Sigmoid colon (tissue), 4 donors: ENCODE results near the gene ADAMTS10.

ENCODE experiments used
- POLR2A ChIP-seq, 2 donors: fragments of 450-650 bp; IDR thresholded peaks; one replicate each; pipeline ENCODE4 v1.6.1; 2016; ENCODE audit warnings: antibody characterized with exemption in 2 of 2, mild to moderate bottlenecking in 2 of 2, moderate library complexity in 2 of 2
- POLR2AphosphoS5 ChIP-seq, 4 donors: sonication (generic); formaldehyde crosslinking; IDR thresholded peaks; one replicate each; pipeline ENCODE4 v1.6.1; 2017; ENCODE audit warnings: antibody characterized with exemption in 4 of 4
- TF ChIP-seq, protein P1 (sequence below), 4 experiments: fragments of 450-650 bp in 3 of 4; fragments of 200-600 bp in 1 of 4; IDR thresholded peaks; one replicate each; pipeline ENCODE4 v1.5.1; 2016 to 2019; ENCODE audit warnings: antibody characterized with exemption in 4 of 4, mild to moderate bottlenecking in 3 of 4, moderate library complexity in 2 of 4

DNA sequence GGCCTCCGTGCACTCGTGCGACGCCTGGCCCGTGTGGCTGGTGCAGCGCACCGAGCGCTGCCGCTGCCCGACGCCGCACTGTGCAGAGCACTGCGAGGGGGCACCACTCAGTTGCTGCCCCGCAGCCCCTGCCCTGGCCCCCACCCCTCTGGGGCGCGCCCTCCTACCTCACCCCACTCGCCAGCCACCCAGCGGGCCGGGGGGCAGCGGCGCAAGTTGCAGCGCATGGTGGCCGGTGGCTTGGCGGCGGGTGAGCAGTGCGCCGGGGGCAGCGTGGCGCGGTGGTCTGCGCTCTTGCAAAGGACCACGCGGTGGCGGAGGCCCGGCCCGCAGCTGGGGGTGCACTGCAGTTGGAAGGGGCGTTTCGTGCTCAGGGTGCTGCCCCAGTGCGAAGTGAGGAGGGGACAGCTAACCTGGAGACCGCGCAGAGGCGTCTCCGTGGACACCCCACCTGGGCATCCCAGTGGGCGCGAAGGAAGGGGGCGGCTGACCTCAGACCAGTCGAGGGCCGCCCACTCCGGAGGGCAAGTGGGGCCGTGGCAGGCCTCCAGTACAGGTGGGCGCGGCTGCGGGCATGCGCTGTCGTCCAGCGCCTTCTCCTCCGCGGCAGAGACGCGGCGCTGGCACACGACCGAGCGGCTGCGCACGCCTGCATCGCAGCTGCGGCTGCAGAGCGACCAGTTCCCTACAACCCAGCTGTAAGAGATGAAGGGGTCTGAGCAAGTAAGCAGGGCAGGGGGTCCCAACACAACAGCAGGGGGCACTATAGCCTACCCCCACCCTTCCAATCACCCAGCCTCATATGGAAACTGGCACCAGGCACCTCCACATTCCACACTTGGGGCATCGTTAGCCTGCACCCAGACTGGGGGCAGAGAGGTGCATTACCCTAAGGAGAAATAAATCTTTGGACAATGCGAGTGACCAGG lies 25.3 kb downstream of the ADAMTS10 start:
- TF ChIP-seq, protein P1, sequence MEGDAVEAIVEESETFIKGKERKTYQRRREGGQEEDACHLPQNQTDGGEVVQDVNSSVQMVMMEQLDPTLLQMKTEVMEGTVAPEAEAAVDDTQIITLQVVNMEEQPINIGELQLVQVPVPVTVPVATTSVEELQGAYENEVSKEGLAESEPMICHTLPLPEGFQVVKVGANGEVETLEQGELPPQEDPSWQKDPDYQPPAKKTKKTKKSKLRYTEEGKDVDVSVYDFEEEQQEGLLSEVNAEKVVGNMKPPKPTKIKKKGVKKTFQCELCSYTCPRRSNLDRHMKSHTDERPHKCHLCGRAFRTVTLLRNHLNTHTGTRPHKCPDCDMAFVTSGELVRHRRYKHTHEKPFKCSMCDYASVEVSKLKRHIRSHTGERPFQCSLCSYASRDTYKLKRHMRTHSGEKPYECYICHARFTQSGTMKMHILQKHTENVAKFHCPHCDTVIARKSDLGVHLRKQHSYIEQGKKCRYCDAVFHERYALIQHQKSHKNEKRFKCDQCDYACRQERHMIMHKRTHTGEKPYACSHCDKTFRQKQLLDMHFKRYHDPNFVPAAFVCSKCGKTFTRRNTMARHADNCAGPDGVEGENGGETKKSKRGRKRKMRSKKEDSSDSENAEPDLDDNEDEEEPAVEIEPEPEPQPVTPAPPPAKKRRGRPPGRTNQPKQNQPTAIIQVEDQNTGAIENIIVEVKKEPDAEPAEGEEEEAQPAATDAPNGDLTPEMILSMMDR (IDR thresholded peaks at IDR 0.05), result no peak
- TF ChIP-seq POLR2A (IDR thresholded peaks at IDR 0.05), result no peak
- TF ChIP-seq POLR2AphosphoS5 (IDR thresholded peaks at IDR 0.05), result no peak
